ENCODE data around the gene CETP.
"Not testable (repeated sequence)": the region's sequence is repeated elsewhere in the genome, so short reads cannot be mapped to it uniquely, and the experiment has no call there.

Gene CETP

DNA sequence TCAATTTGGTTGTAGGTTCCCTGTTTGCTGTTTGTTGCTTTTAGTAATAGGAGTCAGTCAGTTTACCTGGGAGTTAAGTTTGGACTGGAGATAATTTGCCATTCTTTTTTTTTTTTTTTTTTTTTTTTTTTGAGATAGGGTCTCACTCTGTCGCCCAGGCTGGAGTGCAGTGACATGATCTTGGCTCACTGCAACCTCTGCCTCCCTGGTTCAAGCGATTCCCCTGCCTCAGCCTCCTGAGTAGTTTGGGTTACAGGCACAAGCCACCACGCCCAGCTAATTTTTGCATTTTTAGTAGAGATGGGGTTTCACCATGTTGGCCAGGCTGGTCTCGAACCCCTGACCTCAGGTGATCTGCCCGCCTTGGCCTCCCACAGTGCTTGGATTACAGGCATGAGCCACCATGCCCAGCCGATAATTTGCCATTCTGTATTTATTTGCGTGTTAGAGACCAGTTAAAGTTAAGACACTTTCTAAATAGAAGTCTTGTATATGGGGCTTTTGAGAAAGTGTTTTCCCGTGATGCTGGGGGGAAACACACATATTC, 27.1 kb upstream of the CETP start:
- not testable (repeated sequence) for DNase-seq (ENCODE audit: low spot score)

GRCh38 chr16:56935201-56935600, 26.5 kb upstream of the CETP start:
- no peak for DNase-seq (ENCODE audit: low spot score)

- DNase-seq (ENCODE audit: low spot score), result no peak
Observed at GRCh38 chr16:56936491-56936890, 25.3 kb upstream of the CETP start.

- peak; percentile 79 for DNase-seq (ENCODE audit: low spot score)
Observed at GRCh38 chr16:56936950-56937349, 24.8 kb upstream of the CETP start.

DNA sequence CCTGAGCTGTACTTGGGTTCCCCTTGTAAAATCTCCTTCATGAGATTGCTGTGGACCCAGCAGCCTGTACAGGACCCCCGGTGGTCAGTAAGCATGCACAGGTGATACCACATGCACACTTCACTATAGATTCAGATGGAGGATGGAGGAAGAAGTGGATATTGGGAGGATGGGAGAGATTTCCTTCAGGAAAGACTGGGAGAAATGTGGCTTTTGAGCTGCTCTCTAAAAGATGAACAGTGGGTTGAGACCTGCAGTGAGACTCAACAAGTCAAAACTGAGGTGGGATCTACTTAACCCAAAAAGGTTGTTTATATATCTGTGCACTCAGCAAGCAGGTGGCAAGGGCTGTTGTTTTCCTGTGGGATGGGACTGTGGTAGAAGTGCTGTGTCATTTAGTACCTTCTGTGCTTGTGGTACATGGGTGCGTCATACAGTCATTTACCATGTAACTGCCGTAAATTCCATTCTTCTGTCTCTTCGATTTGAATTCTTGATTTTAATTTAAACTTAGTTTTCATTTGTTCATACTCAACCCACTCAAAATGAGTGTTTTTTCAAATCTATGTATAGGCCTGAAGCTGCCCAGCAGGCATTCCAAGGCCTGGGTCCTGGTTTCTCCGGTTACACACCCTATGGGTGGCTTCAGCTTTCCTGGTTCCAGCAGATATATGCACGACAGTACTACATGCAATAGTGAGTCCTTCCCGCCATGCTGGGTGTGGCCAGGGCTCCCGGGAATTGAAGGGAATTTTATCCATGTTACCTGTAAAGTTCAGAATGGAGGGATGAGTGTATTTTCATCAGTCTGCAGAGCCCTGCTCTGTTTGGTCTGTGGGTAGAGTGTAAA, 22.9 kb upstream of the CETP start:
- DNase-seq (ENCODE audit: low spot score), result no peak

DNA sequence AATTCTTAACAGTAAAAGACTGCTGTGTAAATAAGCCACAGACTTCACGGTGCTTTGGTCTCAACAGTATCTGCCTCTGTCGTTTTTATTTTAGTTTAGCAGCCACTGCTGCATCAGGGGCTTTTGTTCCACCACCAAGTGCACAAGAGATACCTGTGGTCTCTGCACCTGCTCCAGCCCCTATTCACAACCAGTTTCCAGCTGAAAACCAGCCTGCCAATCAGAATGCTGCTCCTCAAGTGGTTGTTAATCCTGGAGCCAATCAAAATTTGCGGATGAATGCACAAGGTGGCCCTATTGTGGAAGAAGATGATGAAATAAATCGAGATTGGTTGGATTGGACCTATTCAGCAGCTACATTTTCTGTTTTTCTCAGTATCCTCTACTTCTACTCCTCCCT, 21.9 kb upstream of the CETP start:
- DNase-seq (ENCODE audit: low spot score), result no peak

DNA sequence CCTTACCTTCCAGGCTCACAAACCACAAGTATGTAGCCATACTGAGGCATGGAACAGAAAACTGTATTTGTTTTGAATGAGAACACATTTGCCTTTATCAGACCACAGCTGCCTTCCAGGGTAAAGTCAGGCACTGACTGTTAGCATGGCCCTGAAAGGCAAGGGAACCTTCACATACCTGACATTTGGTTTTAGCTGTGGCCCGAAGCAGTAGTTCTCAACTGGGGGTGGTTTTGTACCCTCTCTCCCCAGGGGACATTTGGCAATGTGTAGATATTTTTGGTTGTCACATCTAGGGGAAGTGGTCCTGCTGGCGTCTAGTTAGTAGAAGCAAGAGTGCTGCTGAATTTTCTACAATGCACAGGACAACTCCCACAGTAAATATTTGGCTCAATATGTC, 20.7 kb upstream of the CETP start:
- no peak for DNase-seq (ENCODE audit: low spot score)

DNA sequence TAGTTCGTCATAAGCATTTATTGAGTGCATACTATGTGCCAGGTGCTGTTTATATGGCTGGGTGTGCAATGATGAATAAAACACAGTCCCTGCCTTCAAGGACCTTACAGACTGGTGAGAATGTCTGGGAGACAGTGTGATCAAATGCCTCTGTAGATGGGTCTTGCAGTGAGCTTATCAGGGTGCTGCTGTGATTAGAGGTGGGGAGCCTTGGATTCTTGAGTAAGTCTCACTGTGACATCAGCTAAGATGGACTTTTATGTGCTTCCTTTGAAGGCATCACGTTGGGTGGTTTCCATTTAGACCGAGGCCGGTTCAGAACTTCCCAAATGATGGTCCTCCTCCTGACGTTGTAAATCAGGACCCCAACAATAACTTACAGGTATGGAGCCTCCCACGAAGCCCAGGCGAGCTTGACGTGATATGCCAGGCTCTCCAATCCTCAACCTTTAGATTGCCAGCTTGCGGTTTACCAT, 19.9 kb upstream of the CETP start:
- no peak for DNase-seq (ENCODE audit: low spot score)

GRCh38 chr16:56943761-56944375, 17.9 kb upstream of the CETP start:
- DNase-seq (ENCODE audit: low spot score), result no peak

GRCh38 chr16:56944954-56945839, 16.6 kb upstream of the CETP start:
- DNase-seq (ENCODE audit: low spot score), result no peak

GRCh38 chr16:56945847-56946527, 15.8 kb upstream of the CETP start:
- DNase-seq (ENCODE audit: low spot score), result no peak

DNA sequence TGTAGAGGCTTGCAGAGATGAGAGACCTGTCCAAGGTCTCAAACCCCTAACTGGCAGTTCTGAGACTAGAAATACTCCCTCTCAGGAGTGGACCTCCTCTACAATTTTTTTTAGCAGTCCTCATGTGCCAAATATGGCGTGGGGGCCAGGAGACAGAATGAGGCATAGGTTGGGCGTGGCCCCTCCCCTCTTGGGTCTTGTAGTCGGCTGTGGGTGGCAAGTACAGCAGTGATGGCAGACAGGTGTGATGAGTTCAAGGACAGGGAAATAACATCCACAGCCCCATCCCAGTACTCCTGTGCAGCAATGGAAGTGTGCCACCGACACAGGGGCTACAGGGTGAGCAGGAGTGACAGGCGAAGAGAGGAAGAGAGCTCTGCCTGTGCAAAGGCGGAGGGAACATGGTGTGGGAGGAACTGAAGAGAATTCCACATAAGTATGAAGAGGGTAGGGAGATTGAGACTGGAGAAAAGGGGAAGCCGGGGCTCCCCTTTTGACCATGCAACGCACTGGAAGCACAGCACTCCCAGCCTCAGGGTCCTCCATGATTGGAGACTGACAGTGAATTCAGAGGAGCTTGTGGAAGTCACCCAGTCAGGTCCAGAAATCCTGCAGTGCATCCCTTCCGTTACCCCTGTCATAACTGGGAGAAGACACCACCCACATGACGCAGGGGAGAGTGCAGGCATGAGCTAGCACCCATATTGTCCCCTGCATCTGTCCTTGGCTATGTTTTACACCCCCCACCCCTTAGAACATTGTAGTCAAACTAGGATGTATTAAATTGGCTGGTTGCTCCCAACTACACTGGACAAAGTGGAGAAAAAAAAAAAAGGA, 14.8 kb upstream of the CETP start:
- DNase-seq (ENCODE audit: low spot score), result no peak

DNA sequence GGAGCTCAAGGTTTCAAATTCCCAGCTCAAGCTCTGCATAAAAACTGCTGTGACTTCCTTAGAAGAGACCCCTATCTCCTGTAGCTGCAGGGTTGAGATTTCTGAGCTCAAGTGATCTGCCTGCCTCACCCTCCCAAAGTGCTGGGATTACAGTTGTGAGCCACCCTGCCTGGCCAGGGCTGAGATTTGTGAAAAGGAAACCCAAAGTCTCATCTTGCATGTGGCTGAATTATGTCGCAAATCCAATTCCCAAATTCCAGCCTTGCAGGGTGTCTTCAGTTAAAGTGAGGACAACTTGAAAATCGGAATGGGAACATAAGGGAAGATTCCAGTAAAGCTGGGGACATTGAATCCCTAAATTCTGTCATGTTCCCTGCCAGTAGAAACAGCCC, 14.2 kb upstream of the CETP start:
- no peak for DNase-seq (ENCODE audit: low spot score)

GRCh38 chr16:56948234-56948633, 13.5 kb upstream of the CETP start:
- no peak for DNase-seq (ENCODE audit: low spot score)

DNA sequence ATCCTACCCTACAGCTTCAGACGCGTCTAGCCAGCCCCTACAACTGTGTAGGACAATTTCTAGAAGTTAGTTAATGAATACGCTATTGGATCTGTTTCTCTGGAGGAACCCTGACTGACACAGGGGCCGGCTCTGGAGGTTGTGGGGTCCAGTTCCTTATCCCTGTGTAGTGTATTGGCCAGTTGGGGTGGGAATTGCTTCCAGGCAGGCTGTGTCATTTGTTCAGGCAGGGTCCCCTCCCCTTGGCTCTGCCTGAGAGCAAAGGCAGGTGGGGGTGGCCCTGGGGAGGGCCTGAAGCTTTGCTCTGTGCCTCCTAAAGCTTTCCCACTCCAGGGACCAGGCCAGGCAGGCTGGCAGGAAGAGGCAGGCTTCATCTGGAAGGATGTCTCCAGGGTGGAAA, 11.7 kb upstream of the CETP start:
- no peak for DNase-seq (ENCODE audit: low spot score)

DNA sequence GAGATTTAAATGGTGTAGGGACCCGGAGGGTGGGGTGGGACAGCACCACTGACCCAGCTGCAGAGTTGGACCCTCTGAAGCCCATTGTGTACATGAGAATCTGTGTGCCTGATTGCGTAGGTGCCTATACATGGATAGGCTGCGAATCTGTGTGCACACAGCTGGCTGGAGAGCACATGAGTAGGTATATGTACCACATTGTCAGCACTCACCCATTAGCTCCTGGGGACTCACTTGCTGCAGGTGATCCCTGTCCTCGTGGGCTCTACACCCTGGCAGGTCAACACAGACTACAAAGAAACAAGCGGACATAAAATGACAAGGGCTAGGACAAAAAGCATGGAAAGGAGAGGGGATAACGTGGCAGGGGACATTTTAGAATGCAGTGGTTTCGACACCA, 11.3 kb upstream of the CETP start:
- DNase-seq (ENCODE audit: low spot score), result no peak

GRCh38 chr16:56950881-56951771, 10.6 kb upstream of the CETP start:
- peak; percentile 79 for DNase-seq (ENCODE audit: low spot score)

GRCh38 chr16:56953006-56953405, 8.7 kb upstream of the CETP start:
- no peak for DNase-seq (ENCODE audit: low spot score)

- DNase-seq (ENCODE audit: low spot score), result no peak
Observed at GRCh38 chr16:56956076-56956475, 5.7 kb upstream of the CETP start.

DNA sequence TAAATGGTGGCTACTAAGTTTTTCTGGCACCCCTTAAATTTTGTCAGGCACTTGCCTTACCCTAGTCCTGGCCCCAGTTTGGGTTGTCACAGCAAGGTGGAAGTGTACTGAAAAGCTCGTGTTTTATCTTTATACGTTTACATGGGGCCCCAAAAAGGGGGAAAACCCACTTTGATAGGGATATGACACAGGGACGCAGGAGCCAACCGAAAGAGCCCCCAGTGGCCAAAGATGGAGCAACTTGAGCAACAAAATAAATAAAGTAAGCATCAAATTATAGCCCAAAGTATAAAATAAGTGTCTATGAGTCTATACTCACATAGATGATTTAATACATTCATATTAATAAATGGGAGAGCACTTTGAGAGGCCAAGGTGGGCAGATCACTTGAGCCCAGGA, 5.0 kb upstream of the CETP start:
- no peak for DNase-seq (ENCODE audit: low spot score)
